Measurements from ENCODE around the gene ERCC6L2.

Gene ERCC6L2

GRCh38 chr9:95924987-95925386 is 49.5 kb downstream of the ERCC6L2 start:
- DNase-seq, result no peak

GRCh38 chr9:95927271-95928004 is 51.9 kb downstream of the ERCC6L2 start:
- peak; percentile 8 for DNase-seq

- DNase-seq, result no peak
These were observed 54.8 kb downstream of the ERCC6L2 start for GRCh38 chr9:95930277-95930676.

GRCh38 chr9:95935861-95936578 is 60.5 kb downstream of the ERCC6L2 start:
- DNase-seq, result no peak

GRCh38 chr9:95936579-95937075 is 61.1 kb downstream of the ERCC6L2 start:
- DNase-seq, result no peak

GRCh38 chr9:95937131-95937530 is 61.6 kb downstream of the ERCC6L2 start:
- DNase-seq, result no peak

GRCh38 chr9:95938724-95939123 is 63.2 kb downstream of the ERCC6L2 start:
- DNase-seq, result no peak

GRCh38 chr9:95939472-95939871 is 64.0 kb downstream of the ERCC6L2 start:
- no peak for DNase-seq

GRCh38 chr9:95940265-95940664 is 64.8 kb downstream of the ERCC6L2 start:
- DNase-seq, result no peak

- DNase-seq, result no peak
These were observed 66.5 kb downstream of the ERCC6L2 start for GRCh38 chr9:95942016-95942415.

GRCh38 chr9:95947118-95947517 is 71.6 kb downstream of the ERCC6L2 start:
- DNase-seq, result no peak

GRCh38 chr9:95952471-95952870 is 77.0 kb downstream of the ERCC6L2 start:
- no peak for DNase-seq

GRCh38 chr9:95953986-95954385 is 78.5 kb downstream of the ERCC6L2 start:
- no peak for DNase-seq

- DNase-seq, result no peak
These were observed 79.4 kb downstream of the ERCC6L2 start for GRCh38 chr9:95954940-95955339.

GRCh38 chr9:95962936-95963335 is 87.4 kb downstream of the ERCC6L2 start:
- no peak for DNase-seq

- DNase-seq, result no peak
These were observed 88.2 kb downstream of the ERCC6L2 start for GRCh38 chr9:95963659-95964058.

GRCh38 chr9:95966306-95966705 is 90.8 kb downstream of the ERCC6L2 start:
- DNase-seq, result no peak

GRCh38 chr9:95970317-95970716 is 94.8 kb downstream of the ERCC6L2 start:
- DNase-seq, result no peak

GRCh38 chr9:95971815-95972214 is 96.3 kb downstream of the ERCC6L2 start:
- DNase-seq, result no peak

- DNase-seq, result no peak
These were observed 98.9 kb downstream of the ERCC6L2 start for GRCh38 chr9:95974389-95974788.

- no peak for DNase-seq
These were observed 101.9 kb downstream of the ERCC6L2 start for GRCh38 chr9:95977371-95977770.

- DNase-seq, result no peak
These were observed 102.6 kb downstream of the ERCC6L2 start for GRCh38 chr9:95978106-95978505.

GRCh38 chr9:95979446-95979845 is 104.0 kb downstream of the ERCC6L2 start:
- DNase-seq, result no peak
